Measurements from ENCODE around the gene ZNF658. TPM values are rescaled to one million over a fixed set of nuclear protein-coding genes. Genes with fewer than 3 reads are reported as not detected.
"Not testable (repeated sequence)": the region's sequence is repeated elsewhere in the genome, so short reads cannot be mapped to it uniquely, and the experiment has no call there.

ZNF658 gene
- total RNA-seq (7.1 TPM), polyA plus RNA-seq (ENCODE audit: insufficient read depth, low read depth, low replicate concordance) (3.1 TPM)
- long read RNA-seq, donor 1, result 0 reads
- long read RNA-seq, donor 2, result 0 reads
- long read RNA-seq, donor 3, full-length matches to known transcripts, result 1 of 1 reads
- long read RNA-seq, donor 3, partial matches to known transcripts, result 0 of 1 reads
- long read RNA-seq, donor 3, other reads (novel, unspliced or antisense), result 0 of 1 reads
- long read RNA-seq, donor 4, result 0 reads
- long read RNA-seq, donor 5, result 0 reads
- long read RNA-seq, donor 6, full-length matches to known transcripts, result 3 of 3 reads
- long read RNA-seq, donor 6, partial matches to known transcripts, result 0 of 3 reads
- long read RNA-seq, donor 6, other reads (novel, unspliced or antisense), result 0 of 3 reads
- long read RNA-seq, donor 7, full-length matches to known transcripts, result 4 of 8 reads
- long read RNA-seq, donor 7, partial matches to known transcripts, result 0 of 8 reads
- long read RNA-seq, donor 7, other reads (novel, unspliced or antisense), result 4 of 8 reads
- long read RNA-seq, donor 8, result 0 reads
- long read RNA-seq, donor 9, result 0 reads
- long read RNA-seq, donor 10, full-length matches to known transcripts, result 1 of 1 reads
- long read RNA-seq, donor 10, partial matches to known transcripts, result 0 of 1 reads
- long read RNA-seq, donor 10, other reads (novel, unspliced or antisense), result 0 of 1 reads

DNA sequence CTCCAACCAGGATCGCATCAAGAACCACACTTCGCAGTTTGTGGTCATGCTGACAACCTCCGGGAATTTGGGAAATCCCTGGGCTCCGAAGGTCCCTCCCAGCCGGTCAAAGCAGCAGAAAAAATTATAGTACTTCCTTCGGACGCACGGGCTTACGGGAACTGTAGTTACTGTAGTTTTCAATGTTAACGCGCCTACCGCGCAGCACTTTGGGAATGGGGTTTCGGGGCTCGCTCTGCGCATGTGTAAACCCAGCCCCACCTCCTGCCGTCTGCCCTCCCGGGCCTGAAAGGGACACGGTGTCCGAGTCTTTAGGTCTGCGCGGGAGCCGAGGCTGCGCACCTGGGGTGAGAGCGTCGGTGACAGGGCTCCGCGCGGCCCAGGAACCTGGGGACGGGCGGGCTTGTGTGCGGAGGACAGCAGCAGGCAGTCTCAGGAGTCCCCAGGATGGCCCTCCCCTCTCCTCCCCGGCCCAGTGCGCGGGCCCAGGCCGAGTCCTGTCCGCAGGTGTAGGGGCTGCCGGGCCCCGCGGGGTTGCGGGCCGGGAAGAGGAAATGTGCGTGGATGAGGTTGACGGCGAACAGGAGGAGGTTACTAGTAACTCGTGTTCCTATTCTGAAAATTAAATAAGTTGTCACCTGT, at the start of gene ZNF658:
Gene ZNF658, plus strand, starts transcription at position 236 of the 642 bp plus-strand sequence. CDS start 2,837 bp downstream, outside the sequence.
- H3K27me3 ChIP-seq (ENCODE audit: control insufficient read depth, insufficient read depth, low read length); H3K9me3 ChIP-seq (ENCODE audit: control insufficient read depth in 2 of 3, insufficient read depth in 1 of 3, low read length in 3 of 3); intact Hi-C loops (cut with DNase I); H3K4me1 ChIP-seq (ENCODE audit: control insufficient read depth in 2 of 3, insufficient read depth in 2 of 3, low read depth in 1 of 3, low read length in 3 of 3); H3K36me3 ChIP-seq (ENCODE audit: control insufficient read depth in 2 of 3, insufficient read depth in 3 of 3, low read length in 3 of 3); H3K27ac ChIP-seq (ENCODE audit: low read depth in 2 of 2, low read length in 2 of 2); FAIRE-seq: not testable (repeated sequence)
- Histone ChIP-seq H3K9ac (ENCODE audit: low read length in 3 of 3) (peak within 1 kb of the TSS in 2 of 3 donors; percentile 42 to 51), H3K4me3 (ENCODE audit: low read length in 3 of 3) (peak within 1 kb of the TSS; percentile 53 to 64 (median 63))
- peak; percentile 89 to 93 (median 92) for DNase-seq

DNA sequence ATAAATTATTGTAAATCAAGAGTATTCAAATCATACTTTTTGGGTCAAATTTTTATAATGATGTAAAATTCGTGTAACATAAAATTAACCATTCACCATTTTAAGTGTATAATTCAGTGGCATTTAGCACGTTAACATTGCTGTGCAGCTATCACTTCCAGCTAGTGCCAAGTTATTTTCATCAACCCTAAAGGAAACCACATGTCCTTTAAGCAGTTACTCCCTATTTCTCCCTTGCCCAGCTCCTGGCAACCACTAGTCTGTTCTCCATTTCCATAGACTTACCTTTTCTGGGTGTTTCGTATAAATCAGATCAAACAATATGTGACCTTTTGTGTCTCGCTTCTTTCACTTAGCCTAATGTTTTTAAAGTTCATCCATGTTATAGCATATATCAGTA, 38.8 kb upstream of the ZNF658 start:
- H3K9ac ChIP-seq (ENCODE audit: low read length in 3 of 3); H3K9me3 ChIP-seq (ENCODE audit: control insufficient read depth in 2 of 3, insufficient read depth in 1 of 3, low read length in 3 of 3); intact Hi-C loops (cut with DNase I); H3K4me3 ChIP-seq (ENCODE audit: low read length in 3 of 3); H3K27ac ChIP-seq (ENCODE audit: low read depth in 2 of 2, low read length in 2 of 2); H3K27me3 ChIP-seq (ENCODE audit: control insufficient read depth, insufficient read depth, low read length); FAIRE-seq; DNase-seq; H3K4me1 ChIP-seq (ENCODE audit: control insufficient read depth in 2 of 3, insufficient read depth in 2 of 3, low read depth in 1 of 3, low read length in 3 of 3); H3K36me3 ChIP-seq (ENCODE audit: control insufficient read depth in 2 of 3, insufficient read depth in 3 of 3, low read length in 3 of 3): not testable (repeated sequence)

DNA sequence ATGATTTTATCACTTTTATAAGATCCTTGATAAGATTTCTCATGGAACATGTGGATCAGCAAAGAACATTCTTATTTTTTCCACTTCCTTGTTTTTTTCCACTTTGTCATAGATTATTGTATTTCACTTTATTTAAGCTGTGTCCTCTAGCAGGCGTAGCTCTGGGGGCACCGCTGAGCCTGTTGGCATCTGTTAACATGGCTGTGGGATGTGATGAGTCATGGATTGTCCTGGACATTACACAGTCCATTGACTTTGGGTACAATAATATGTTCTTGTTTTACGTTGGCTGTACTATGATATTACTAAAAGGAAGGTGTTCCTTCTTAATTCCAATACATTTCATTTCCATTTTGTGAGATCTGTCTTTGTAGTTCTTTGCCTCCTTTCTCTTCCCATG, 31.9 kb upstream of the ZNF658 start:
- intact Hi-C loops (cut with DNase I); H3K9ac ChIP-seq (ENCODE audit: low read length in 3 of 3); DNase-seq; FAIRE-seq; H3K27ac ChIP-seq (ENCODE audit: low read depth in 2 of 2, low read length in 2 of 2); H3K27me3 ChIP-seq (ENCODE audit: control insufficient read depth, insufficient read depth, low read length); H3K36me3 ChIP-seq (ENCODE audit: control insufficient read depth in 2 of 3, insufficient read depth in 3 of 3, low read length in 3 of 3); H3K9me3 ChIP-seq (ENCODE audit: control insufficient read depth in 2 of 3, insufficient read depth in 1 of 3, low read length in 3 of 3); H3K4me1 ChIP-seq (ENCODE audit: control insufficient read depth in 2 of 3, insufficient read depth in 2 of 3, low read depth in 1 of 3, low read length in 3 of 3); H3K4me3 ChIP-seq (ENCODE audit: low read length in 3 of 3): not testable (repeated sequence)

DNA sequence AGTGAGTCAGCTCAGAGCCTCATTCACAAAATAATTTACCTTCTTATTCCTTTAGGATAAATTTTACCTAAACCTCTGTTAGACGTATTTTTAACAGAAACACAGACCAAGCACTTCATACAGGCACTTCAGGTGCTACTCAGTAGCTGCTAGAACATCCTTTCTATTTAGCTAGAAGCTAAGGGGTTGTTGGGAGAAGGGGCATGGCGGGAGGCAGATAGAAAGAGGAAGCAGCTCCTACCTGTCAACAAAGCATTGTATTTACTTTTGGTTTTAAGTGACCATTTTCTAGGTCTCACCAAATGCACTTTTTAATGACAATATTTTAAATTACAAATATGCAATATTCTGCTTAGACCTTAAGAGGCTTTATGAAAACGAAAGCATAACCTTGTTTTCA, 19.9 kb upstream of the ZNF658 start:
- H3K4me3 ChIP-seq (ENCODE audit: low read length in 3 of 3); intact Hi-C loops (cut with DNase I); H3K9ac ChIP-seq (ENCODE audit: low read length in 3 of 3); H3K4me1 ChIP-seq (ENCODE audit: control insufficient read depth in 2 of 3, insufficient read depth in 2 of 3, low read depth in 1 of 3, low read length in 3 of 3); H3K36me3 ChIP-seq (ENCODE audit: control insufficient read depth in 2 of 3, insufficient read depth in 3 of 3, low read length in 3 of 3); FAIRE-seq; DNase-seq; H3K27ac ChIP-seq (ENCODE audit: low read depth in 2 of 2, low read length in 2 of 2); H3K9me3 ChIP-seq (ENCODE audit: control insufficient read depth in 2 of 3, insufficient read depth in 1 of 3, low read length in 3 of 3); H3K27me3 ChIP-seq (ENCODE audit: control insufficient read depth, insufficient read depth, low read length): not testable (repeated sequence)

DNA sequence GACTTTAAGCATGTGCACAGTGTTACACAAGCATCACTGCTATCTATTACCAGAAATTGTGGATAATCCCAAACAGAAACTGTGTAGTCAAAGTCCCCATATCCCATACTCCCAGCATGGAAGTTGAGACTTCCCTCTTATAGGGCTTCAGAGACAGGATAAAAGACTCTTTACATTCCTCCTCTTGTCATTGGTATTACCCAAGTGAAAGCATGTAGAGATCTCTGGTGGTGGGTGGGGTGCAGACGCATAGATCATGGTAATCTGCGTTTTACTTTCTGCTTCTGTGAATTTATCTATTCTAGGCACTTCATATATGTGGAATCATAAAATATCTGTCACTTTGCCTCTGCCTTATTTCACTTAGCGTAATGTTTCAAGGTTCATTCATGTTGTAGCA, 18.7 kb upstream of the ZNF658 start:
- H3K27me3 ChIP-seq (ENCODE audit: control insufficient read depth, insufficient read depth, low read length); H3K9me3 ChIP-seq (ENCODE audit: control insufficient read depth in 2 of 3, insufficient read depth in 1 of 3, low read length in 3 of 3); H3K36me3 ChIP-seq (ENCODE audit: control insufficient read depth in 2 of 3, insufficient read depth in 3 of 3, low read length in 3 of 3); H3K27ac ChIP-seq (ENCODE audit: low read depth in 2 of 2, low read length in 2 of 2); H3K4me1 ChIP-seq (ENCODE audit: control insufficient read depth in 2 of 3, insufficient read depth in 2 of 3, low read depth in 1 of 3, low read length in 3 of 3); H3K9ac ChIP-seq (ENCODE audit: low read length in 3 of 3); intact Hi-C loops (cut with DNase I); H3K4me3 ChIP-seq (ENCODE audit: low read length in 3 of 3); FAIRE-seq; DNase-seq: not testable (repeated sequence)

DNA sequence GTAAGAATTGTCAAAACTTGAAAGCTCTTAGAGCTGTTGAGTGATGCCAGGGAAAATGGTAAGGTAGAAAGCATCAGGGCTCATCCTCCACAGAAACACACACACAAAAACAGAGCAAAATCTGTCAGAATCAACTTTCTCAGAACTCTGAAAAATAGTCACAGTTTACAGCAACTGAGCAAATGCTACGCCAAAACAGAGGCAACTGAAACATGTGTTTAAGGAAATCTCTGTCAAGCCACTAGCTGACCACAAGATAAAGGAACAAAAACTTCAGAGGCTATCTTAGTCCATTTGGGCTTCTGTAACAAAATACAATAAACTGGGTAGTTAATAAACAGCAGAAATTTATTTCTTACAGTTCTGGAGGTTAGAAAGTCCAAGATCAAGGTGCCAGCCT, 10.2 kb upstream of the ZNF658 start:
- FAIRE-seq; H3K4me3 ChIP-seq (ENCODE audit: low read length in 3 of 3); intact Hi-C loops (cut with DNase I): not testable (repeated sequence)

DNA sequence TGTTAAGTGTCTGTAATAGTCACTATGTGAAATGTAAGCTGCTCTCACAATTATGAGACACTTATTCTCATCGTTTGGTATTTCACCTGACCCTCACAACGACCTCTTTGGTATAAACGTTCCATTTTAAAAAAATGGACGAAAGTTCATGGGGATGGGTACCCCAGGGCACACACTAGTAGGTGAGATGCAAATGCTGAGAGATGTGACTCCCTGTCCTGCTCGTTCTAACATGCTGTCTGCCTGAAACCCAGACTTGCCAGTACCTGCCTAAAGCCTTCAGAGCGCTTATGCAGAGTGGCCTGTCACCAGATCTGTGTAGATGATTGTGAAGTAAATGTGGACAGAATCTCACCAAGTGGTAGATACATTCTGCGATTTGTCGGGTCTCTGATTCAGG, 616 bp downstream of the ZNF658 start:
- DNase-seq, result peak in 3 of 5 donors; percentile 0 to 14 (median 8)
- H3K4me1 ChIP-seq (ENCODE audit: control insufficient read depth in 2 of 3, insufficient read depth in 2 of 3, low read depth in 1 of 3, low read length in 3 of 3); FAIRE-seq; intact Hi-C loops (cut with DNase I); H3K27me3 ChIP-seq (ENCODE audit: control insufficient read depth, insufficient read depth, low read length); H3K36me3 ChIP-seq (ENCODE audit: control insufficient read depth in 2 of 3, insufficient read depth in 3 of 3, low read length in 3 of 3); H3K27ac ChIP-seq (ENCODE audit: low read depth in 2 of 2, low read length in 2 of 2); H3K9me3 ChIP-seq (ENCODE audit: control insufficient read depth in 2 of 3, insufficient read depth in 1 of 3, low read length in 3 of 3): not testable (repeated sequence)
- peak overlapping the region in 2 of 3 donors; percentile 42 to 51 for H3K9ac ChIP-seq (ENCODE audit: low read length in 3 of 3)
- H3K4me3 ChIP-seq (ENCODE audit: low read length in 3 of 3), result peak overlapping the region; percentile 53 to 64 (median 63)

More for the DNA sequence above, 10.2 kb upstream of the ZNF658 start:
- not testable (repeated sequence) for DNase-seq; H3K9ac ChIP-seq (ENCODE audit: low read length in 3 of 3); H3K4me1 ChIP-seq (ENCODE audit: control insufficient read depth in 2 of 3, insufficient read depth in 2 of 3, low read depth in 1 of 3, low read length in 3 of 3); H3K9me3 ChIP-seq (ENCODE audit: control insufficient read depth in 2 of 3, insufficient read depth in 1 of 3, low read length in 3 of 3); H3K27me3 ChIP-seq (ENCODE audit: control insufficient read depth, insufficient read depth, low read length); H3K36me3 ChIP-seq (ENCODE audit: control insufficient read depth in 2 of 3, insufficient read depth in 3 of 3, low read length in 3 of 3); H3K27ac ChIP-seq (ENCODE audit: low read depth in 2 of 2, low read length in 2 of 2)

DNA sequence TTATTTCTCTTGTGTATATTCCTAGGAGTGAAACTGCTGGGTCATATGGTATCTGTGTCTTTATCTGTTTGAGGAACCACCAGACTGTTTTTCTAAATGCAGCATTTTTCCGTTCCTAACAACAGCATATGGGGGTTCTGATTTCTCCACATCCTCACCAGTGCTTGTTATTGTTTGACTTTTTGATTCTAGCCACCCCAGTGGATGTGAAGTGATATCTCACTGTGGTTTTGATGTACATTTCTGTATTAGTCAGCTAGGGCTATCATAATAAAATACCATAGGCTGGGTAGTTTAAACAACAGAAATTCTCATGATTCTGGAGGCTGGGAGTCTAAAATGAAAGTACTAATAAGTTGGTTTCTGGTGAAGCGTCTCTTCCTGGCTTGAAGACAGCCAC, 9.0 kb downstream of the ZNF658 start:
- intact Hi-C loops (cut with DNase I); H3K4me1 ChIP-seq (ENCODE audit: control insufficient read depth in 2 of 3, insufficient read depth in 2 of 3, low read depth in 1 of 3, low read length in 3 of 3); FAIRE-seq; H3K9ac ChIP-seq (ENCODE audit: low read length in 3 of 3); H3K4me3 ChIP-seq (ENCODE audit: low read length in 3 of 3); DNase-seq; H3K36me3 ChIP-seq (ENCODE audit: control insufficient read depth in 2 of 3, insufficient read depth in 3 of 3, low read length in 3 of 3); H3K27me3 ChIP-seq (ENCODE audit: control insufficient read depth, insufficient read depth, low read length); H3K9me3 ChIP-seq (ENCODE audit: control insufficient read depth in 2 of 3, insufficient read depth in 1 of 3, low read length in 3 of 3); H3K27ac ChIP-seq (ENCODE audit: low read depth in 2 of 2, low read length in 2 of 2): not testable (repeated sequence)

Data from kidney (tissue), 19 donors.